CD4-positive, CD25-positive, alpha-beta regulatory T cell (primary cell): ENCODE results near the gene RAD51B. TPM values are rescaled to one million over a fixed set of nuclear protein-coding genes. Genes with fewer than 3 reads are reported as not detected.

Experiments
- ATAC-seq, 2 donors: fragments of 150-1000 bp; cut with Tn5 transposase; one replicate each; pipeline ENCODE4 v1.10.0; 2021; ENCODE audit warnings: low read depth in 2 of 2, moderate number of reproducible peaks in 2 of 2, moderate library complexity in 1 of 2
- DNase-seq, 3 donors: peaks; one replicate each; pipeline versions ENCODE4 v3.0.0 to v3.0.0-alpha.2; 2012 to 2022; ENCODE audit warnings: mixed read lengths in 1 of 3
- H3K27ac ChIP-seq: one replicate; pipeline ENCODE4 v1.7.0; 2013; ENCODE audit warnings: mild to moderate bottlenecking, low read length; ENCODE audit not compliant: insufficient read depth, poor library complexity, severe bottlenecking
- H3K27me3 ChIP-seq: one replicate; pipeline ENCODE4 v1.7.0; 2013; ENCODE audit warnings: low read length; ENCODE audit not compliant: control insufficient read depth, insufficient read depth
- H3K36me3 ChIP-seq: one replicate; pipeline ENCODE4 v1.7.0; 2013; ENCODE audit warnings: mild to moderate bottlenecking, low read length, moderate library complexity; ENCODE audit not compliant: control insufficient read depth, insufficient read depth
- H3K4me1 ChIP-seq: 2 replicates; pipeline ENCODE4 v1.7.0; 2013; ENCODE audit warnings: mild to moderate bottlenecking, low read length; ENCODE audit not compliant: insufficient read depth, control insufficient read depth, poor library complexity, severe bottlenecking
- H3K4me3 ChIP-seq: one replicate; pipeline ENCODE4 v1.7.0; 2013; ENCODE audit warnings: low read depth, mild to moderate bottlenecking, low read length, moderate library complexity
- H3K9me3 ChIP-seq, 2 experiments: 1 replicate in 1 of 2; 2 replicates in 1 of 2; pipeline ENCODE4 v1.7.0; 2013; ENCODE audit warnings: low read length in 2 of 2, mild to moderate bottlenecking in 1 of 2, moderate library complexity in 1 of 2; ENCODE audit not compliant: control insufficient read depth in 2 of 2
- H3K27ac Mint-ChIP-seq, 3 donors: one replicate each; pipeline ENCODE4 v1.8.0; 2020 to 2022; ENCODE audit warnings: mild to moderate bottlenecking in 3 of 3, mixed read lengths in 3 of 3, moderate library complexity in 2 of 3
- H3K27me3 Mint-ChIP-seq: one replicate; pipeline ENCODE4 v1.8.0; 2022; ENCODE audit warnings: mild to moderate bottlenecking, mixed read lengths
- H3K36me3 Mint-ChIP-seq: one replicate; pipeline ENCODE4 v1.8.0; 2020; ENCODE audit warnings: mixed read lengths
- H3K4me1 Mint-ChIP-seq, 4 donors: one replicate each; pipeline ENCODE4 v1.8.0; 2020 to 2022; ENCODE audit warnings: mixed read lengths in 4 of 4, mild to moderate bottlenecking in 1 of 4
- H3K4me3 Mint-ChIP-seq, 4 donors: one replicate each; pipeline ENCODE4 v1.8.0; 2020 to 2022; ENCODE audit warnings: mild to moderate bottlenecking in 4 of 4, mixed read lengths in 4 of 4, moderate library complexity in 3 of 4
- H3K9me3 Mint-ChIP-seq, 7 donors: one replicate each; pipeline ENCODE4 v1.8.0; 2020 to 2022; ENCODE audit warnings: mixed read lengths in 7 of 7, mild to moderate bottlenecking in 3 of 7, moderate library complexity in 2 of 7
- polyA plus RNA-seq, 4 donors: library from polyadenylated mRNA; unstranded; fragments of 300-500 nt; fragmentation: Illumina TruSeq; gene quantifications; one replicate each; pipeline ENCODE4 v1.2.3, GENCODE V29; 2021
- total RNA-seq: library from RNA; stranded (reverse); gene quantifications from one replicate; pipeline ENCODE4 v1.2.3, GENCODE V29; 2022

Gene RAD51B
- total and polyA plus RNA-seq, 5 donors from 2014 or later = 19.1 to 40.2 (median 28.1) TPM

DNA sequence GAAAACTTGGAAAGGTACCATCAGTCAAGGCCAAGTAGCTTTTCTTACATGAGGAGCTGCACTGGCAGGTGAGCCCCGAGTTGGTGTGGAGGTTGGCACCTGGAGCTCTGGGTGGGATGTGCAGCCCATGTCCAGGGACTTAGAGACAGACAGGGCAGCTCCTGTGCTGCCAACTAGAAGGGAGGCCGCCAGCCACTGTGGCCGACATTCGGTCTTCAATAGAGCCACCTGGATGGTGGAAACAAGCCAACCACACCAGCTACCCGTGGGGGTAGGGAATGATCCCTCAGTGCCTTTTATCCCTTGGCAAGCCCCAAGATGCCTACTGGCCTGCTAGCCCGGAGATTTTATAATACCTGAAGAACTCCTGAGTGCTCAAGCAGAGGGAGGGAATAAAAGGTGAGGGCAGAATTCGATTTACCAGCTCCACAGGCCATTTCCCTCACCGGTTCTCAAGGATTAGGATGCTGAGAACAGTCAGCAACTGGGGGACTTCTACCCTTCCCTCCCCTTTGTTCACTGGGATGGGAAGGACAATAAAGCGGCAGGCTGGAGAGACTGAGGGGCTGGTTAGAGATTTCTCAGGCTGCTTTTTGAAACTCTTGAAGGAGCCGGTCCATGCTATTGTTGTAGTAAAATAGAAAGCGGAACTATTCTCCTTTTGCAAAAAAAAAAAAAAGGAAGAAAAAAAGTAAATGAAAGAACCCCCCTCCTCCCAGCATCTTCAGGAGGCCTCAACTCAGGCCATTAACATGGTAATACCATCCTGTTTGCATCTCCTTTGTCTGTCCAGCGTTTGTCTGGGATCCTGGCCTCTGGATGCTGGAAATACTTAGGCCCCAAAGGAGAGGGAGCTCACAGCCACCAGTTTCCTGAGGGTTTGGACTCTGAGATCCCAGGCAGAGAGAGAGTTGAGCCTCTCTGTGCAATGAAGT is 651.7 kb downstream of the RAD51B start:
- Mint-ChIP-seq H3K27ac (peak overlapping the region in 2 of 3 donors; percentile 6 to 60), H3K9me3 (no peaks in the 10 kb centered on the region), H3K4me3 (no peak overlapping the region), H3K27me3 (no peaks in the 10 kb centered on the region), H3K36me3 (peaks cover 9% of the 10 kb centered on the region), H3K4me1 (peaks cover 0 to 18% (median 12%) of the 10 kb centered on the region in 4 donors)
- Histone ChIP-seq H3K27ac (no peak overlapping the region), H3K4me3 (no peak overlapping the region), H3K9me3 (no peaks in the 10 kb centered on the region), H3K4me1 (peaks cover 5% of the 10 kb centered on the region), H3K27me3 (no peaks in the 10 kb centered on the region), H3K36me3 (no peaks in the 10 kb centered on the region)
- ATAC-seq (no peak), DNase-seq (no peak)

DNA sequence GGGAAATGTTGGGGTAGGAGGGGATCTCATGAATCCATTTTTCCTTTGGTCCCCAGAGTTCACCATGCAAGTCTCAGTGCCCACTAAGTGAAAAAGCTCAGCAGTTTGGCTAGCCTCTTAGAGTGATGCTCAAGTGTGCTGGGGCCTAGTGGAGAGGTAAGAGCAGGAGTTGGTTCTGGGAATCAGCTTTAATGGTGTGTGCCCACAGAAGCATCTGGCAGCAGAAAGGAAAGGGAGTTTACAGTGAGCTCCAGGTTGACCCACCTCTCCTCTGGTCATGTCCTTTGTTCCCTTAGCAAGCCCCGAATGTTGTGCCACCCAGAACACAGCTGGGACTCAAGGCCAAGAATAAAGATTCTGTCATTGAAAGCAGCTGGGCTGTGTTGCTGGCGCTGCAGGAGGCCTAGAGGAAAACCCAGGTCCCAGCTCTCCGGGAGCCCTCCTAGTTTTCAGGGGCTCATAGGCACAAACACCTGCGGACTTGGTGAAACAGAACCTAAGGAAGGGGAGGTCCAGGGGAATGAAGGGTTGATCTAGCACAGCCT is 652.5 kb downstream of the RAD51B start:
- no peaks in the 10 kb centered on the region for H3K27me3 ChIP-seq
- H3K9me3 Mint-ChIP-seq = no peaks in the 10 kb centered on the region
- no peak overlapping the region for H3K4me3 Mint-ChIP-seq
- H3K4me1 ChIP-seq = peaks cover 5% of the 10 kb centered on the region
- no peak for ATAC-seq
- H3K4me3 ChIP-seq = no peak overlapping the region
- H3K4me1 Mint-ChIP-seq = peaks cover 0 to 18% (median 13%) of the 10 kb centered on the region in 4 donors
- H3K36me3 Mint-ChIP-seq = peaks cover 9% of the 10 kb centered on the region
- no peak for DNase-seq
- H3K9me3 ChIP-seq = no peaks in the 10 kb centered on the region
- H3K36me3 ChIP-seq = no peaks in the 10 kb centered on the region
- peak overlapping the region in 2 of 3 donors; percentile 39 to 90 for H3K27ac Mint-ChIP-seq
- H3K27me3 Mint-ChIP-seq = no peaks in the 10 kb centered on the region
- no peak overlapping the region for H3K27ac ChIP-seq

DNA sequence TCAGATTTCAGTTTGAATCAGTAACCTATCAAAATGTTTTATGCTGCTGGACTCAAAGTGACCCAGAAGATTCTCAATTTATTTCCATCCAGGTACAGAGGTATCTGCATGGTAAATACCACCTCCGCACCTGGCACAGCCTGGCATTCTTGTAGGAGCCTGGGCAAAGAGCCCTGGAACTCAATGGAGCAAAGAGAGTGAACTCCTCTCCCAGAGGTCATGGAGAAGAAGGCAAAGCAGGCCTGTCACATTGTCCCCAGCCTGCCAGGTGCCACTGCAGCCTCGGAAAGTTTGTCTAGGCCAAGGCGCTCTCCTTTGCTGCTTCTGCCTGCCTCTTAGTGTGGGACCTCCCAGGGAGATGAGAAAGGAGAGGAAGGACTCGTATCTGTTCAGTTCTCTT is 653.5 kb downstream of the RAD51B start:
- H3K27ac Mint-ChIP-seq = peak overlapping the region in 1 of 3 donors; percentile 90
- peaks cover 4 to 17% (median 14%) of the 10 kb centered on the region in 4 donors for H3K4me1 Mint-ChIP-seq

GRCh38 chr14:68473794-68474193 is 654.2 kb downstream of the RAD51B start:
- Mint-ChIP-seq H3K4me3 (no peak overlapping the region), H3K36me3 (peaks cover 14% of the 10 kb centered on the region), H3K27ac (no peak overlapping the region), H3K9me3 (no peaks in the 10 kb centered on the region), H3K27me3 (no peaks in the 10 kb centered on the region), H3K4me1 (peaks cover 4 to 13% (median 9%) of the 10 kb centered on the region in 4 donors)
- ATAC-seq (no peak), DNase-seq (peak in 1 of 3 donors; percentile 22)
- Histone ChIP-seq H3K4me1 (peaks cover 1% of the 10 kb centered on the region), H3K36me3 (no peaks in the 10 kb centered on the region), H3K27me3 (no peaks in the 10 kb centered on the region), H3K9me3 (no peaks in the 10 kb centered on the region), H3K27ac (no peak overlapping the region), H3K4me3 (no peak overlapping the region)

More for the DNA sequence above, 653.5 kb downstream of the RAD51B start:
- Mint-ChIP-seq H3K9me3 (no peaks in the 10 kb centered on the region), H3K36me3 (peaks cover 14% of the 10 kb centered on the region), H3K4me3 (no peak overlapping the region), H3K27me3 (no peaks in the 10 kb centered on the region)
- Histone ChIP-seq H3K27me3 (no peaks in the 10 kb centered on the region), H3K4me1 (peaks cover 5% of the 10 kb centered on the region), H3K4me3 (no peak overlapping the region), H3K27ac (no peak overlapping the region), H3K9me3 (no peaks in the 10 kb centered on the region), H3K36me3 (no peaks in the 10 kb centered on the region)
- no peak for ATAC-seq
- no peak for DNase-seq

GRCh38 chr14:68474741-68475140 is 655.2 kb downstream of the RAD51B start:
- Histone ChIP-seq H3K27ac (no peak overlapping the region), H3K4me3 (no peak overlapping the region), H3K27me3 (no peaks in the 10 kb centered on the region), H3K9me3 (no peaks in the 10 kb centered on the region), H3K36me3 (no peaks in the 10 kb centered on the region), H3K4me1 (no peaks in the 10 kb centered on the region)
- peaks cover 13% of the 10 kb centered on the region for H3K36me3 Mint-ChIP-seq
- H3K27me3 Mint-ChIP-seq = no peaks in the 10 kb centered on the region
- DNase-seq (no peak), ATAC-seq (no peak)
- H3K4me1 Mint-ChIP-seq = peaks cover 4 to 14% (median 9%) of the 10 kb centered on the region in 4 donors
- H3K27ac Mint-ChIP-seq = no peak overlapping the region
- H3K4me3 Mint-ChIP-seq = no peak overlapping the region
- H3K9me3 Mint-ChIP-seq = no peaks in the 10 kb centered on the region

GRCh38 chr14:68475802-68476201 is 656.2 kb downstream of the RAD51B start:
- H3K36me3 ChIP-seq = no peaks in the 10 kb centered on the region
- Mint-ChIP-seq H3K4me3 (no peak overlapping the region), H3K36me3 (peaks cover 9% of the 10 kb centered on the region), H3K9me3 (peaks cover 0 to 3% (median 0%) of the 10 kb centered on the region in 7 donors), H3K27me3 (no peaks in the 10 kb centered on the region), H3K27ac (no peak overlapping the region), H3K4me1 (peaks cover 5 to 14% (median 8%) of the 10 kb centered on the region in 4 donors)
- H3K27ac ChIP-seq = no peak overlapping the region
- no peaks in the 10 kb centered on the region for H3K9me3 ChIP-seq
- DNase-seq = no peak
- H3K4me1 ChIP-seq = no peaks in the 10 kb centered on the region
- no peak for ATAC-seq
- H3K4me3 ChIP-seq = no peak overlapping the region
- H3K27me3 ChIP-seq = no peaks in the 10 kb centered on the region

- no peaks in the 10 kb centered on the region for H3K36me3 ChIP-seq
- Mint-ChIP-seq H3K36me3 (peaks cover 9% of the 10 kb centered on the region), H3K4me3 (no peak overlapping the region), H3K4me1 (peaks cover 7 to 20% (median 11%) of the 10 kb centered on the region in 4 donors), H3K9me3 (peaks cover 0 to 3% (median 0%) of the 10 kb centered on the region in 7 donors), H3K27ac (peak overlapping the region in 1 of 3 donors; percentile 27), H3K27me3 (no peaks in the 10 kb centered on the region)
- H3K4me3 ChIP-seq = no peak overlapping the region
- peak; percentile 55 to 58 for ATAC-seq
- no peak overlapping the region for H3K27ac ChIP-seq
- no peaks in the 10 kb centered on the region for H3K4me1 ChIP-seq
- H3K27me3 ChIP-seq = no peaks in the 10 kb centered on the region
- DNase-seq = no peak
- H3K9me3 ChIP-seq = no peaks in the 10 kb centered on the region
These were observed 656.9 kb downstream of the RAD51B start for GRCh38 chr14:68476212-68477109.
